H1 (cell line): ENCODE data around the gene GABRG3. TPM values are rescaled to one million over a fixed set of nuclear protein-coding genes. Genes with fewer than 3 reads are reported as not detected.

Experiments
- CTCF ChIA-PET: fragments of 300-600 bp; sonication (Branson Sonifier 250); formaldehyde crosslinking; loops from one replicate; lab custom pipeline; 2021; ENCODE audit not compliant: partially characterized antibody; lab: Charles Lee
- POLR2A ChIA-PET: fragments of 300-600 bp; sonication (Branson Sonifier 250); formaldehyde crosslinking; loops from one replicate; lab custom pipeline; 2021; ENCODE audit warnings: inconsistent platforms; ENCODE audit not compliant: partially characterized antibody; lab: Charles Lee
- DNase-seq, 2 experiments: peaks; one replicate each; pipeline versions ENCODE4 v3.0.0 to v3.0.0-alpha.2; 2010 to 2022; ENCODE audit warnings: low spot score in 2 of 2, low read depth in 1 of 2, mixed read lengths in 1 of 2
- FAIRE-seq: peaks from 2 replicates; lab custom pipeline; 2011; peaks lifted over from hg19 to GRCh38; lab: Jason Lieb, UNC
- H2AFZ ChIP-seq: 2 replicates; pipeline ENCODE4 v1.8.1; 2012; ENCODE audit warnings: low read length, inconsistent platforms
- H2AK5ac ChIP-seq: 2 replicates; pipeline ENCODE4 v1.6.1; 2013; ENCODE audit warnings: low read depth, low read length
- H2BK120ac ChIP-seq: replicated peaks from 2 replicates; pipeline ENCODE3; 2013; ENCODE audit warnings: low read depth, low read length, inconsistent platforms
- H2BK12ac ChIP-seq: 2 replicates; pipeline ENCODE4 v1.6.1; 2013; ENCODE audit warnings: low read depth, low read length
- H2BK15ac ChIP-seq: 2 replicates; pipeline ENCODE4 v1.6.1; 2013; ENCODE audit warnings: low read length
- H2BK20ac ChIP-seq: 2 replicates; pipeline ENCODE4 v1.6.1; 2013; ENCODE audit warnings: low read length
- H2BK5ac ChIP-seq: 2 replicates; pipeline ENCODE4 v1.6.1; 2013; ENCODE audit warnings: low read depth, low read length
- H3K14ac ChIP-seq: 2 replicates; pipeline ENCODE4 v1.6.1; 2013; ENCODE audit warnings: inconsistent platforms; ENCODE audit not compliant: insufficient read length
- H3K18ac ChIP-seq: 2 replicates; pipeline ENCODE4 v1.6.1; 2013; ENCODE audit warnings: low read length; ENCODE audit errors: extremely low read depth
- H3K23ac ChIP-seq: 2 replicates; pipeline ENCODE4 v1.6.1; 2013; ENCODE audit warnings: inconsistent platforms; ENCODE audit not compliant: insufficient read length
- H3K23me2 ChIP-seq: 2 replicates; pipeline ENCODE4 v1.6.1; 2013; ENCODE audit warnings: low read depth, low read length
- H3K27ac ChIP-seq: 2 replicates; pipeline ENCODE4 v1.6.1; 2011; ENCODE audit warnings: low read depth, low read length, inconsistent platforms
- H3K27me3 ChIP-seq, 4 experiments: replicated peaks in 1 of 4; 1 replicate in 1 of 4; 2 replicates in 3 of 4; pipeline versions ENCODE4 v1.6.1 to v1.8.1; 2011 to 2013; ENCODE audit warnings: low read length in 3 of 4, mild to moderate bottlenecking in 3 of 4, inconsistent platforms in 2 of 4, mixed read lengths in 2 of 4, moderate library complexity in 1 of 4; ENCODE audit not compliant: control insufficient read depth in 3 of 4, insufficient read depth in 3 of 4; ENCODE audit errors: extremely low read depth in 1 of 4
- H3K36me3 ChIP-seq, 4 experiments: 2 replicates each; pipeline versions ENCODE4 v1.6.1 to v1.8.1; 2011 to 2013; ENCODE audit warnings: mild to moderate bottlenecking in 4 of 4, low read length in 3 of 4, moderate library complexity in 2 of 4, control low read depth in 1 of 4, inconsistent platforms in 1 of 4; ENCODE audit not compliant: insufficient read depth in 4 of 4, control insufficient read depth in 2 of 4
- H3K4ac ChIP-seq: replicated peaks from 2 replicates; pipeline ENCODE3; 2013; ENCODE audit warnings: low read length, low read depth, mixed read lengths, inconsistent platforms; ENCODE audit not compliant: insufficient read length
- H3K4me1 ChIP-seq, 4 experiments: replicated peaks in 1 of 4; 1 replicate in 1 of 4; 2 replicates in 3 of 4; pipeline versions ENCODE4 v1.6.1 to v1.8.1; 2011 to 2013; ENCODE audit warnings: low read length in 3 of 4, inconsistent platforms in 2 of 4, mixed read lengths in 1 of 4; ENCODE audit not compliant: insufficient read depth in 4 of 4, control insufficient read depth in 3 of 4
- H3K4me2 ChIP-seq, 2 experiments: 2 replicates each; pipeline versions ENCODE4 v1.6.1 to v1.8.1; 2011 to 2013; ENCODE audit warnings: low read depth in 2 of 2, low read length in 2 of 2, control low read depth in 1 of 2, inconsistent platforms in 1 of 2, mild to moderate bottlenecking in 1 of 2; ENCODE audit not compliant: insufficient read depth in 1 of 2
- H3K4me3 ChIP-seq, 4 experiments: fragments of 200-600, 300-600 bp in 1 of 4; sonication (generic), shearing (Covaris generic), sonication (Bioruptor Twin) in 1 of 4; 2 replicates each; pipeline versions ENCODE4 v1.5.1 to v1.8.1; 2011 to 2016; ENCODE audit warnings: low read length in 4 of 4, low read depth in 3 of 4, control low read depth in 2 of 4, inconsistent platforms in 2 of 4, mild to moderate bottlenecking in 2 of 4, mixed read lengths in 1 of 4, moderate library complexity in 1 of 4; ENCODE audit not compliant: insufficient read depth in 2 of 4; ENCODE audit errors: extremely low read depth in 1 of 4
- H3K56ac ChIP-seq: replicated peaks from 2 replicates; pipeline ENCODE3; 2013; ENCODE audit warnings: low read depth, mild to moderate bottlenecking, mixed read lengths, low read length, inconsistent platforms; ENCODE audit not compliant: insufficient read length
- H3K79me1 ChIP-seq: 2 replicates; pipeline ENCODE4 v1.6.1; 2013; ENCODE audit warnings: low read depth, low read length, control low read depth
- H3K79me2 ChIP-seq, 2 experiments: 2 replicates each; pipeline versions ENCODE4 v1.6.1 to v1.8.1; 2012 to 2013; ENCODE audit warnings: low read length in 2 of 2, mild to moderate bottlenecking in 2 of 2, inconsistent platforms in 1 of 2; ENCODE audit not compliant: insufficient read depth in 2 of 2, control insufficient read depth in 1 of 2
- H3K9ac ChIP-seq, 4 experiments: replicated peaks in 1 of 4; 1 replicate in 1 of 4; 2 replicates in 3 of 4; pipeline versions ENCODE4 v1.6.1 to v1.8.1; 2011 to 2013; ENCODE audit warnings: low read depth in 3 of 4, low read length in 3 of 4, control low read depth in 2 of 4, mild to moderate bottlenecking in 2 of 4, moderate library complexity in 2 of 4, inconsistent platforms in 1 of 4; ENCODE audit errors: extremely low read depth in 1 of 4
- H3K9me3 ChIP-seq, 2 experiments: 2 replicates each; pipeline versions ENCODE4 v1.6.1 to v1.8.1; 2012 to 2013; ENCODE audit warnings: mild to moderate bottlenecking in 2 of 2, moderate library complexity in 2 of 2, control low read depth in 1 of 2, inconsistent platforms in 1 of 2, low read depth in 1 of 2, low read length in 1 of 2, mixed read lengths in 1 of 2; ENCODE audit not compliant: insufficient read depth in 2 of 2
- H4K20me1 ChIP-seq, 2 experiments: replicated peaks in 1 of 2; 2 replicates each; pipeline versions ENCODE3 to v1.8.1; 2011 to 2013; ENCODE audit warnings: inconsistent platforms in 2 of 2, low read length in 2 of 2, mild to moderate bottlenecking in 1 of 2; ENCODE audit not compliant: insufficient read depth in 2 of 2, control insufficient read depth in 1 of 2
- H4K5ac ChIP-seq: 2 replicates; pipeline ENCODE4 v1.6.1; 2013; ENCODE audit warnings: low read length, low read depth, mixed read lengths, inconsistent platforms; ENCODE audit not compliant: insufficient read length
- H4K8ac ChIP-seq: 2 replicates; pipeline ENCODE4 v1.8.0; 2013; ENCODE audit warnings: mild to moderate bottlenecking, moderate library complexity, low read length, inconsistent platforms; ENCODE audit not compliant: insufficient read depth; ENCODE audit errors: extremely low read depth
- H4K91ac ChIP-seq: replicated peaks from 2 replicates; pipeline ENCODE3; 2013; ENCODE audit warnings: low read length, mixed read lengths, inconsistent platforms; ENCODE audit not compliant: insufficient read length
- RXRA ChIP-seq: IDR thresholded peaks from 2 replicates; pipeline ENCODE4 v1.6.1; 2011; ENCODE audit warnings: low read depth, mild to moderate bottlenecking, low read length, moderate library complexity; ENCODE audit not compliant: insufficient read depth
- WGBS, 2 experiments: shearing (Covaris generic) in 1 of 2; methylation state at CpG; one replicate each; pipeline versions ENCODE4 v1.1.6 to v1.1.7; 2013 to 2015; ENCODE audit warnings: low lambda C conversion rate in 2 of 2, mixed read lengths in 2 of 2, inconsistent platforms in 1 of 2, low coverage in 1 of 2, missing lambda C conversion rate in 1 of 2; ENCODE audit not compliant: insufficient replicate concordance in 2 of 2, insufficient coverage in 1 of 2, insufficient read length in 1 of 2; ENCODE audit errors: extremely low coverage in 1 of 2, missing lambda C conversion rate in 1 of 2; 5-methylcytosine and 5-hydroxymethylcytosine counted together
- polyA plus RNA-seq, 7 experiments: library from polyadenylated mRNA; depleted of rRNA in 3 of 7; stranded (reverse) in 5 of 7; unstranded in 2 of 7; fragments of >200 nt in 5 of 7; fragments of 200-250 nt in 2 of 7; gene quantifications; 1 replicate in 5 of 7; 2 replicates in 1 of 7; 4 replicates in 1 of 7; pipeline versions ENCODE4 v1.2.1 to v1.2.3, GENCODE V29; 2011 to 2013; ENCODE audit warnings: missing spikeins in 2 of 7, mixed read lengths in 2 of 7
- total RNA-seq: library from RNA; stranded (reverse); fragmentation: NEBNext Ultra II Directional; extraction: Animal tissue kit (Norgen Biotek cat#: 25700); gene quantifications from 2 replicates; pipeline ENCODE4 v1.2.1, GENCODE V29; 2021

GABRG3 gene
- total and polyA plus RNA-seq, 2 of the 8 experiments (the other 6 are each of a cell fraction or from before 2014, with no cell fraction given), result 0.17 to 0.80 TPM

- H3K36me3 ChIP-seq, result no peaks in the 10 kb centered on the region
- H2BK15ac ChIP-seq, result no peak overlapping the region
- no peak overlapping the region for H3K9ac ChIP-seq
- H3K14ac ChIP-seq, result no peak overlapping the region
- no peak overlapping the region for H2BK120ac ChIP-seq
- H2AK5ac ChIP-seq, result no peak overlapping the region
- H4K91ac ChIP-seq, result no peak overlapping the region
- H4K20me1 ChIP-seq, result no peaks in the 10 kb centered on the region
- CTCF ChIA-PET, result interaction anchor here (0.7 to 1.6 kb wide), 6 partner anchors 43 to 394 kb away, joined by 3 to 4 read pairs (median 3); no protein-coding TSS in a partner anchor
- no peak overlapping the region for H3K27ac ChIP-seq
- H2BK20ac ChIP-seq, result no peak overlapping the region
- POLR2A ChIA-PET, result no interaction called here
- no peak overlapping the region for H2AFZ ChIP-seq
- H4K8ac ChIP-seq, result no peak overlapping the region
- TF ChIP-seq RXRA, result no peak
- WGBS, 2 experiments, result 92% methylated on average over 5 of the region's 5 CpGs; no CpG with 5 or more reads in 1 of the 2 experiments
- H3K56ac ChIP-seq, result no peak overlapping the region
- H4K5ac ChIP-seq, result no peak overlapping the region
- H2BK5ac ChIP-seq, result no peak overlapping the region
- H3K79me2 ChIP-seq, result no peaks in the 10 kb centered on the region
- H3K9me3 ChIP-seq, result no peaks in the 10 kb centered on the region
- DNase-seq, result no peak
- H2BK12ac ChIP-seq, result no peak overlapping the region
- no peak overlapping the region for H3K4me3 ChIP-seq
- H3K4ac ChIP-seq, result no peak overlapping the region
- H3K23ac ChIP-seq, result no peak overlapping the region
- no peaks in the 10 kb centered on the region for H3K4me1 ChIP-seq
- no peak overlapping the region for H3K18ac ChIP-seq
- FAIRE-seq, result no peak
- H3K4me2 ChIP-seq, result no peak overlapping the region
- H3K23me2 ChIP-seq, result peaks cover 2% of the 10 kb centered on the region; the same call in 1 of the 2 replicates
- no peaks in the 10 kb centered on the region for H3K79me1 ChIP-seq
- H3K27me3 ChIP-seq, result no peaks in the 10 kb centered on the region
Observed at GRCh38 chr15:27361438-27361837, 390.5 kb downstream of the GABRG3 start.
